GM06990 (cell line): ENCODE measurements around the gene SLC11A2.

ENCODE experiments used
- DNase-seq: peaks from one replicate; pipeline ENCODE4 v3.0.0-alpha.2; 2011; ENCODE audit not compliant: insufficient read length; ENCODE audit errors: extremely low read depth
- H3K27me3 ChIP-seq: replicated peaks from 2 replicates; pipeline ENCODE4 v1.6.0; 2011; ENCODE audit warnings: low read length; ENCODE audit not compliant: control insufficient read depth, insufficient read depth
- H3K36me3 ChIP-seq: 2 replicates; pipeline ENCODE4 v1.5.1; 2011; ENCODE audit warnings: low read length; ENCODE audit not compliant: control insufficient read depth, insufficient read depth
- H3K4me3 ChIP-seq: replicated peaks from 2 replicates; pipeline ENCODE4 v1.5.1; 2011; ENCODE audit warnings: low read depth, mild to moderate bottlenecking, control low read depth, low read length
- CTCF ChIP-seq: IDR thresholded peaks from 2 replicates; pipeline ENCODE4 v1.5.1; 2011; ENCODE audit warnings: low read length, control low read depth, mild to moderate bottlenecking, inconsistent platforms; ENCODE audit not compliant: insufficient read depth, poor library complexity, severe bottlenecking

SLC11A2 gene

GRCh38 chr12:51036279-51036678 is 10.1 kb upstream of the SLC11A2 start:
- Histone ChIP-seq H3K36me3 (no peaks in the 10 kb centered on the region), H3K4me3 (no peak overlapping the region), H3K27me3 (no peaks in the 10 kb centered on the region)
- TF ChIP-seq CTCF = no peak
- DNase-seq = no peak

GRCh38 chr12:51033457-51034089 is 7.4 kb upstream of the SLC11A2 start:
- no peaks in the 10 kb centered on the region for H3K36me3 ChIP-seq
- no peak for TF ChIP-seq CTCF
- DNase-seq = no peak

GRCh38 chr12:51033048-51033447 is 6.9 kb upstream of the SLC11A2 start:
- TF ChIP-seq CTCF = no peak

More at GRCh38 chr12:51033457-51034089, 7.4 kb upstream of the SLC11A2 start:
- H3K27me3 ChIP-seq = no peaks in the 10 kb centered on the region
- H3K4me3 ChIP-seq = no peak overlapping the region

GRCh38 chr12:51028813-51029150 is 2.6 kb upstream of the SLC11A2 start:
- DNase-seq = no peak
- TF ChIP-seq CTCF = no peak

More at GRCh38 chr12:51033048-51033447, 6.9 kb upstream of the SLC11A2 start:
- no peaks in the 10 kb centered on the region for H3K27me3 ChIP-seq
- H3K36me3 ChIP-seq = no peaks in the 10 kb centered on the region
- DNase-seq = no peak
- no peak overlapping the region for H3K4me3 ChIP-seq

GRCh38 chr12:51028126-51028812 is 2.1 kb upstream of the SLC11A2 start:
- no peak for DNase-seq
- H3K4me3 ChIP-seq = no peak overlapping the region
- peak; percentile 32 for TF ChIP-seq CTCF
- H3K36me3 ChIP-seq = no peaks in the 10 kb centered on the region
- H3K27me3 ChIP-seq = no peaks in the 10 kb centered on the region

More at GRCh38 chr12:51028813-51029150, 2.6 kb upstream of the SLC11A2 start:
- Histone ChIP-seq H3K36me3 (no peaks in the 10 kb centered on the region), H3K4me3 (no peak overlapping the region), H3K27me3 (no peaks in the 10 kb centered on the region)

- no peak for TF ChIP-seq CTCF
- Histone ChIP-seq H3K27me3 (no peaks in the 10 kb centered on the region), H3K4me3 (no peak overlapping the region), H3K36me3 (no peaks in the 10 kb centered on the region)
- no peak for DNase-seq
These were observed 1.2 kb upstream of the SLC11A2 start for GRCh38 chr12:51027342-51027835.
